Adrenal gland (tissue), 12 donors: ENCODE results near the gene ZNF280C. TPM values are rescaled to one million over a fixed set of nuclear protein-coding genes. Genes with fewer than 3 reads are reported as not detected.
"Not testable (repeated sequence)": the region's sequence is repeated elsewhere in the genome, so short reads cannot be mapped to it uniquely, and the experiment has no call there.

ENCODE experiments used
- DNase-seq, 7 donors: peaks; one replicate each; pipeline ENCODE4 v3.0.0-alpha.2; 2019 to 2020
- H3K27ac ChIP-seq, 5 donors: fragments of 200-600 bp; sonication (generic) in 4 of 5; 1 replicate in 3 of 5; 2 replicates in 2 of 5; pipeline versions ENCODE4 v1.5.1 to v1.8.0; 2016 to 2020; ENCODE audit warnings: mild to moderate bottlenecking in 1 of 5
- H3K27me3 ChIP-seq: fragments of 200-600 bp; 2 replicates; pipeline ENCODE4 v1.8.0; 2021
- H3K36me3 ChIP-seq, 2 donors: fragments of 200-600 bp; replicated peaks in 1 of 2; 1 replicate in 1 of 2; 2 replicates in 1 of 2; pipeline versions ENCODE4 v1.5.1 to v1.8.0; 2018 to 2022
- H3K4me1 ChIP-seq, 2 donors: fragments of 200-600 bp; replicated peaks in 1 of 2; 1 replicate in 1 of 2; 2 replicates in 1 of 2; pipeline versions ENCODE4 v1.5.1 to v1.8.0; 2018 to 2021
- H3K4me3 ChIP-seq, 4 donors: fragments of 200-600 bp; sonication (generic) in 3 of 4; one replicate each; pipeline ENCODE4 v1.5.1; 2016 to 2018
- H3K9me3 ChIP-seq, 3 donors: fragments of 200-600 bp; sonication (generic) in 1 of 3; replicated peaks in 1 of 3; 1 replicate in 2 of 3; 2 replicates in 1 of 3; pipeline versions ENCODE4 v1.5.1 to v1.8.0; 2016 to 2021
- POLR2A ChIP-seq, 2 donors: fragments of 450-650 bp; IDR thresholded peaks; one replicate each; pipeline ENCODE4 v1.6.1; 2017; ENCODE audit warnings: antibody characterized with exemption in 2 of 2, mild to moderate bottlenecking in 2 of 2, moderate library complexity in 1 of 2
- WGBS, 4 donors: extraction: QIAGEN DNeasy Blood & Tissue Kit in 2 of 4; methylation state at CpG; one replicate each; pipeline versions ENCODE4 v1.1.5 to v1.1.7; 2013 to 2017; 5-methylcytosine and 5-hydroxymethylcytosine counted together
- intact Hi-C, 2 donors: fragments of 100-400 bp; cut with DNase I; formaldehyde crosslinking; loops; one replicate each; pipeline versions ENCODE4 v1.14.1 to v1.15.0; 2022 to 2023
- polyA plus RNA-seq, 3 donors: library from polyadenylated mRNA; stranded (reverse); fragments of 200-250 nt in 2 of 3; fragments of 350-450 nt in 1 of 3; fragmentation: Illumina TruSeq in 1 of 3; extraction: RNeasy Lipid Tissue Mini Kit (QIAGEN cat#74804) in 1 of 3; gene quantifications; one replicate each; pipeline ENCODE4 v1.2.3, GENCODE V29; 2013 to 2014
- total RNA-seq, 9 donors: library from RNA; depleted of rRNA in 4 of 9; stranded (reverse); fragments of >200 nt in 4 of 9; fragments of 120-200 nt in 1 of 9; fragmentation: NEBNext Ultra II Directional in 1 of 9; extraction: Animal tissue kit (Norgen Biotek cat#: 25700) in 1 of 9; gene quantifications; one replicate each; pipeline versions ENCODE4 v1.1.0 to v1.2.4, GENCODE V29; 2013 to 2023
- TF ChIP-seq, protein P1 (sequence below), 6 experiments: fragments of 450-650 bp in 4 of 6; fragments of 200-600 bp in 2 of 6; sonication (generic) in 1 of 6; IDR thresholded peaks; 1 replicate in 5 of 6; 2 replicates in 1 of 6; pipeline versions ENCODE4 v1.5.1 to v1.8.0; 2016 to 2021; ENCODE audit warnings: antibody characterized with exemption in 6 of 6, mild to moderate bottlenecking in 2 of 6, moderate library complexity in 1 of 6
- donor health status: healthy with polysubstance abuse.
- donor health status: Bipolar disorder and iron deficiency.
- donor health status: DM: yes; HTN: yes; CAD: no.
- donor health status: DM: no; HTN: no; CAD: no.
- donor health status: DM: no; HTN: no; CAD: no.
- donor health status: DM: yes; HTN: yes; CAD: no.

ZNF280C gene
- total and polyA plus RNA-seq, 12 donors: 1.0 to 7.3 (median 3.9) TPM

DNA sequence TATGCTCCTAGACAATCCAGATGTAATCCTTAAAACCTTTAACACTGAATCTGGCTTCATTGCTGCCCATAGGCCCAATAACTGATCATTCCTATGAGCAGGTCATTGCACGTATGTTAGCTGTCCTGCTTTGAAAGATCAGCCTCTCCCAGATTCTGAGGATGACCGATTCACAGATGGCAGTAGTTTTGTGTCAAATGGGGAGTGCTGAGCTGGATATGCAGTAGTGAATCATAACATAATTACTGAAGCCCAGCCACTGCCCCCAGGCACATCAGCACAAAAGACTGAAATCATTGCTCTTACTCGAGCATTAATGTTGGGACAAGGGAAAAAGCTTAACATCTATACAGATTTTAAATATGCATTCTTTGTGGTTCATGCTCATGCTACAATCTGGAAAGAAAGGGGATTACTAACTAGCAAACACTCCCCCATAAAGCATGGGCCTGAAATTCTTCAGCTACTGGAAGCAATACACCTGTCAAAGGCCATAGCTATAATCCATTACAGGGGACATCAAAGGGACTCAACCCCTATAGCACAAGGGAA, 16.4 kb upstream of the ZNF280C start:
- H3K4me3 ChIP-seq: no peak overlapping the region
- intact Hi-C loops: no loop called here
- WGBS, 4 donors: 65 to 88% (median 78%) methylated on average over 1 to 3 of the region's 3 CpGs
- H3K27me3 ChIP-seq: peaks cover 8% of the 10 kb centered on the region
- TF ChIP-seq, protein P1, sequence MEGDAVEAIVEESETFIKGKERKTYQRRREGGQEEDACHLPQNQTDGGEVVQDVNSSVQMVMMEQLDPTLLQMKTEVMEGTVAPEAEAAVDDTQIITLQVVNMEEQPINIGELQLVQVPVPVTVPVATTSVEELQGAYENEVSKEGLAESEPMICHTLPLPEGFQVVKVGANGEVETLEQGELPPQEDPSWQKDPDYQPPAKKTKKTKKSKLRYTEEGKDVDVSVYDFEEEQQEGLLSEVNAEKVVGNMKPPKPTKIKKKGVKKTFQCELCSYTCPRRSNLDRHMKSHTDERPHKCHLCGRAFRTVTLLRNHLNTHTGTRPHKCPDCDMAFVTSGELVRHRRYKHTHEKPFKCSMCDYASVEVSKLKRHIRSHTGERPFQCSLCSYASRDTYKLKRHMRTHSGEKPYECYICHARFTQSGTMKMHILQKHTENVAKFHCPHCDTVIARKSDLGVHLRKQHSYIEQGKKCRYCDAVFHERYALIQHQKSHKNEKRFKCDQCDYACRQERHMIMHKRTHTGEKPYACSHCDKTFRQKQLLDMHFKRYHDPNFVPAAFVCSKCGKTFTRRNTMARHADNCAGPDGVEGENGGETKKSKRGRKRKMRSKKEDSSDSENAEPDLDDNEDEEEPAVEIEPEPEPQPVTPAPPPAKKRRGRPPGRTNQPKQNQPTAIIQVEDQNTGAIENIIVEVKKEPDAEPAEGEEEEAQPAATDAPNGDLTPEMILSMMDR (IDR thresholded peaks at IDR 0.05): no peak
- no peak for TF ChIP-seq POLR2A (IDR thresholded peaks at IDR 0.05)
- DNase-seq: peak in 1 of 7 donors; percentile 52
- H3K4me1 ChIP-seq: no peaks in the 10 kb centered on the region
- no peaks in the 10 kb centered on the region for H3K36me3 ChIP-seq
- no peak overlapping the region for H3K27ac ChIP-seq
- no peaks in the 10 kb centered on the region for H3K9me3 ChIP-seq

DNA sequence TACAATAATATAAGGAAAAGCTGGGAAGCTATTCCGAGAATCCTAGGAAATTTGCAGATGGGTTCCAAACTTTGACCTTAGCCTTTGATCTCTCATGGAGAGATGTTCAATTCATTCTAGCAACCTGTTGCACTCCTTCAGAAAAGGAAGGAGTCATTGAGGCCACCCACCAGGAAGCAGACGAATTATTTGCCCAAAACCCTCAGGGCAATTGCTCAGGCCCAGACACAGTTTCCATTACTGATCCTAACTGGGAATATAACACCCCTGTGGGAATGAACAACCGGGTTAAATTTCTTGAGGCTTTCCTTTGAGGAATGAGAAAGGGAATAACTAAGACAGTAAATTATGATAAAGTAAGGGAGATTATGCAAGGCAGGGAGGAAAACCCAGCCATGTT, 13.5 kb upstream of the ZNF280C start:
- Histone ChIP-seq H3K27me3 (no peaks in the 10 kb centered on the region), H3K4me1 (no peaks in the 10 kb centered on the region), H3K36me3 (no peaks in the 10 kb centered on the region), H3K27ac (no peak overlapping the region), H3K9me3 (no peaks in the 10 kb centered on the region), H3K4me3 (no peak overlapping the region)
- no peak for DNase-seq
- no peak for TF ChIP-seq POLR2A (IDR thresholded peaks at IDR 0.05)
- TF ChIP-seq, protein P1 (IDR thresholded peaks at IDR 0.05): no peak
- WGBS, 4 donors: 70 to 82% (median 78%) methylated on average over 3 of the region's 3 CpGs
- intact Hi-C loops: no loop called here

DNA sequence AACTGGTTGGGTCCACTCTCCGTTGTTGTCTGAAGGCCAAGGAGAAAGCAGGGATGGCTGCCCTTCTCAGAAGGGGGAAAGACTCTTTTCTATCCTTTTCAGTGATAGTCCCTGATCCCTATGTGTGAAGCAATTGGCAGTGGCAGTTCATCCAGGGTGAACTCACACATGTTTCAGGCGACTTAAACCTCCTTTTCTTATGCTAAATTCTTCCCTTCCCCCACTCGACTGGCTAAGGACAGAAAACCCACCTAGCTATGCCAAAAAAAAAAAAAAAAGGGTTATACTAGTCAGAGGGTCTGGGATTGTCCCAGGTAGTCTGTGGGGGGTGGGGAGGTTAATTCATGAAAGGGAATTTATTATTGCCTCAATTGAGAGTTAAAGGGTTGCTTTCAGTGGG, 12.2 kb upstream of the ZNF280C start:
- H3K4me3 ChIP-seq: no peak overlapping the region
- no peaks in the 10 kb centered on the region for H3K4me1 ChIP-seq
- no peak for DNase-seq
- no peaks in the 10 kb centered on the region for H3K9me3 ChIP-seq
- no peak overlapping the region for H3K27ac ChIP-seq
- TF ChIP-seq, protein P1 (IDR thresholded peaks at IDR 0.05): no peak
- TF ChIP-seq POLR2A (IDR thresholded peaks at IDR 0.05): no peak
- H3K27me3 ChIP-seq: no peaks in the 10 kb centered on the region
- no peaks in the 10 kb centered on the region for H3K36me3 ChIP-seq
- intact Hi-C loops: no loop called here
- WGBS, 4 donors: 58 to 73% (median 64%) methylated on average over 3 of the region's 3 CpGs

DNA sequence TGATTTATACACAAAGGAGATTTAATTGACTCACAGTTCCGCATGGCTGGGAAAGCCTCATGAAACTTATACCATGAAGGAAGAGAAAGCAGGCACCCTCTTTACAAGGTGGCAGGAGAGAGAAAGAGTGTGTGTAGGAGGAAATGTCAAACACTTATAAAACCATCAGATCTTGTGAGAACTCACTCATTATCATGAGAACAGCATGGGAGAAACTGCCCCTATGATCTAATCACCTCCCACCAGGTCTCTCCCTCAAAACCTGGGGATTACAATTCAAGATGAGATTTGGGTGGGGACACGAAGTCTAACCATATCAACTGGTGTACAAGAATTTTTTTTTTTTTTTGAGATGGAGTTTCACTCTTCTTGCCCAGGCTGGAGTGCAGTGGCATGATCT, 3.6 kb upstream of the ZNF280C start:
- intact Hi-C loops, DNase-seq, H3K4me1 ChIP-seq, H3K9me3 ChIP-seq, H3K27me3 ChIP-seq, H3K36me3 ChIP-seq, H3K27ac ChIP-seq, H3K4me3 ChIP-seq: not testable (repeated sequence)
- 62 to 88% (median 78%) methylated on average over 2 of the region's 2 CpGs for WGBS, 4 donors

DNA sequence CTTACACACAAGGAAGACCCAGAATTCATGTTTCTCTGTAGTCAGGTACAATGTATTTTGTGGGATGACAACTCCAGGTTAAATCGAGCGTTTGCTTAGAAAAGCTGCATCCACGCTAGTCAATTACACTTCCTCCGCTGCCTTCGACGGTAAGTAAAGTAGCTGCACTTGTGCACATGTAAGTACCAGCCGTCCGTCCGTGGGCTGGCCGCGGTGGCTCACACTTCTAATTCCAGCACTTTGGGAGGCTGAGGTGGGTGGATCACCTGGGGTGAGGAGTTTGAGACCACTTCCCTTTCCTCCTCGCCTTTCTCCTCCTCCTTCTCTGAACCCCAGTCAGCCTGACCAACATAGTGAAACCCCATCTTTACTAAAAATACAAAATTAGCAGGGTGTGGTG, 692 bp upstream of the ZNF280C start:
- H3K9me3 ChIP-seq, H3K4me1 ChIP-seq, H3K27ac ChIP-seq, H3K27me3 ChIP-seq, H3K4me3 ChIP-seq, H3K36me3 ChIP-seq, DNase-seq, intact Hi-C loops: not testable (repeated sequence)
- WGBS, 4 donors: 92 to 98% (median 95%) methylated on average over 10 to 12 of the region's 12 CpGs
